Pulmonary artery endothelial cell (primary cell): ENCODE data around the gene TRIM61. TPM values are rescaled to one million over a fixed set of nuclear protein-coding genes. Genes with fewer than 3 reads are reported as not detected.
"Not testable (repeated sequence)": the region's sequence is repeated elsewhere in the genome, so short reads cannot be mapped to it uniquely, and the experiment has no call there.

Source experiments
- DNase-seq: peaks from one replicate; pipeline ENCODE4 v3.0.0-alpha.2; 2011; ENCODE audit warnings: low read depth, low spot score
- total RNA-seq: library from RNA; depleted of rRNA; stranded (reverse); fragments of >200 nt; gene quantifications from 2 replicates; pipeline ENCODE4 v1.2.3, GENCODE V29; 2014

TRIM61 gene
- total RNA-seq, result not detected in 2 replicates

GRCh38 chr4:164977243-164978164, at the start of gene TRIM61:
Gene TRIM61 (minus strand): TSS chr4:164977657. CDS start chr4:164970002, 7,655 bp downstream.
- DNase-seq, result no peak

DNA sequence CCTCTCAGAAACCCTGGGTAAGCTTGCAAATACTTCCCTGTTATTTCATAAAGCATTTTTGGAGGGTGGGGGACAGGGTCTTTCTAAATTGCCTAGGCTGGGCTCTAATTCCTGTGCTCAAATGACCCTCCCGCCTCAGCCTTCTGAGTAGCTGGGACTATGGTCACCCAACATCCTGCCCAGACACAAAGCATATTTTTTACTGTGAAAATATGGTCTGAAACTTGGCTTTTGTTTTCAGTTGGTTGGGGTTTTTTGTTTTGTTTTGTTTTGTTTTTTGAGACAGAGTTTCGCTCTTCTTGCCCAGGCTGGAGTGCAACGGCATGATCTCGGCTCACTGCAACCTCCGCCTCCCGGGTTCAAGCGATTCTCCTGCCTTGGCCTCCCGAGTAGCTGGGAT, 48.3 kb upstream of the TRIM61 start:
- DNase-seq, result not testable (repeated sequence)

- DNase-seq, result not testable (repeated sequence)
Measured at GRCh38 chr4:165019995-165020394, 42.5 kb upstream of the TRIM61 start.

DNA sequence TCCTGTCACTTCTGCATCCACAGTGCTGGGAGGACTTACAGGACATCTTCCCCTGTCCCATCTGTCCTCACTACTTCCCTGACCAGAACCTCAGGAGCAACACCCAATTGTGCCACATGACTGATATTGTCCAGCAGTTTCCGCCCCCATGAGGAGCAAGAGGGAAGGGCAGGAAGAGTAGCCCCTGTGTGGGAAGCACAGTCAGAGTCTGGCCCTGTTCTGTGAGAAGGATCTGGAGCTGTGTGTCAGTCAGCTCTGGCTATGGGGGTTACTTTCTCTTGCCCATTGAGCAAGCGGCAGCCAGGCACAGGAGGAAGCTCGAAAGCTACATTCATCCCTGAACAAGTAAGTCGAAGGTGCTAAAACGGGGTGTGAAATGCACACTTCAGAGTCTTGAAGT, 39.5 kb upstream of the TRIM61 start:
- DNase-seq, result no peak

- DNase-seq, result no peak
Measured at GRCh38 chr4:165013691-165014090, 36.2 kb upstream of the TRIM61 start.

GRCh38 chr4:165011403-165011802, 33.9 kb upstream of the TRIM61 start:
- no peak for DNase-seq

GRCh38 chr4:165010991-165011390, 33.5 kb upstream of the TRIM61 start:
- no peak for DNase-seq

DNA sequence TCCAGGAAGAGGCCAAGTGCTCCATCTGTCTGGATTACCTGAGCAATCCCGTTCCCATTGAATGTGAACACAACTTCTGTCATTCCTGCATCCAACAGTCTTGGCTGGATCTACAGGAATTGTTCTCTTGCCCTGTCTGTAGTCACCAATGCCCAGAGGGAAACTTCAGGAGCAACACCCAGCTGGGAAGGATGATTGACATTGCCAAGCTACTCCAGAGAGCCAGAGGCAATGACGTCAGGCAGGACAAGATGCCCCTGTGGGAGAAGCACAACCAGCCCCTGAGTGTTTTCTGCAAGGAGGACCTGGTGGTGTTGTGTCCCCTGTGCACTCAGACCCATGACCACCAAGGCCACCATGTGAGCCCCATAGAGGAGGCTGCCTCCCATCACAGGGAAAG, 33.0 kb upstream of the TRIM61 start:
- DNase-seq, result no peak

GRCh38 chr4:165009493-165010227, 32.2 kb upstream of the TRIM61 start:
- DNase-seq, result no peak

- no peak for DNase-seq
Measured at GRCh38 chr4:165006886-165007285, 29.4 kb upstream of the TRIM61 start.

- DNase-seq, result no peak
Measured at GRCh38 chr4:165006456-165006855, 29.0 kb upstream of the TRIM61 start.

DNA sequence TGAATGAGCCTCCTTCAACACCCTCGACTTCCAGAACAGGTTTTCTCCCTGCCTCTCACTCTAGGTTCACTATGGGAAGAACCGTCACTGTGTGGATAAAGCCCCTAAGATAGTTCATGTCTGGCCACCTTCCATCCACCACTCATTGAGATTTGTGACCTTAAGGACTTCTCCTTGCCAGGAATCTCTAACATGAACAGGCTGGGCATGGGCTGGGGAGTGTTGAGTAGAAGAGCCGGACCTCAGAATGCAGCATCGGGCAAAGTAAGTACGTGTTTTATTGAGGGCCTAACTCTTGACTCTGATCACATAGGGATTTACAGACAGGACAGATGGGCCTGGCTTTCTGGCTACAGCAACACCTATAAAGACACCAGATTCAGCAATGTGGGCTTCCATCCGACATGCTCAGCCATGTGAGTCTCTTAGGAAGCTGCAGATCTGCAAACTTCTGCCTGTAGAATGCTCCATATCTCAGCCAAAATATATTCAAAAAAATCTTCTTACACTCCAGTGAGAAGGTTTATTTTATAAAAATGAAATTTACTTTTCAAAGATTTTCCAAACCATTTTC, 28.0 kb upstream of the TRIM61 start:
- no peak for DNase-seq

DNA sequence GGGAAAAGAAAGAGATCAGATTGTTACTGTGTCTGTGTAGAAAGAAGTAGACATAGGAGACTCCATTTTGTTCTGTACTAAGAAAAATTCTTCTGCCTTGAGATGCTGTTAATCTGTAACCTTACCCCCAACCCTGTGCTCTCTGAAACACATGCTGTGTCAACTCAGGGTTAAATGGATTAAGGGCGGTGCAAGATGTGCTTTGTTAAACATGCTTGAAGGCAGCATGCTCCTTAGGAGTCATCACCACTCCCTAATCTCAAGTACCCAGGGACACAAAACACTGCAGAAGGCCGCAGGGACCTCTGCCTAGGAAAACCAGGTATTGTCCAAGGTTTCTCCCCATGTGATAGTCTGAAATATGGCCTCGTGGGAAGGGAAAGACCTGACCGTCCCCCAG, 24.5 kb upstream of the TRIM61 start:
- not testable (repeated sequence) for DNase-seq

GRCh38 chr4:164998526-164999080, 21.1 kb upstream of the TRIM61 start:
- not testable (repeated sequence) for DNase-seq

DNA sequence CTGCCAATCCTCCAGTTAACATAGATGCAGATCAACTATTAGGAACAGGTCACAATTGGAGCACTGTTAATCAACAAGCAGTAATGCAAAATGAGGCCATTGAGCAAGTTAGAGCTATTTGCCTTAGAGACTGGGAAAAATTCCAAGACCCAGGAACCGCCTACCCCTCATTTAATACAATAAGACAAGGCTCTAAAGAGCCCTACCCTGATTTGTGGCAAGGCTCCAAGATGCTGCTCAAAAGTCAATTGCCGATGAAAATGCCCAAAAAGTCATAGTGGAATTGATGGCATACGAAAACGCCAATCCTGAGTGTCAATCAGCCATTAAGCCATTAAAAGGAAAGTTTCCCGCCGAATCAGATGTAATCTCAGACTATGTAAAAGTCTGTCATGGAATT, 20.5 kb upstream of the TRIM61 start:
- no peak for DNase-seq

GRCh38 chr4:164997324-164997723, 19.9 kb upstream of the TRIM61 start:
- DNase-seq, result no peak

DNA sequence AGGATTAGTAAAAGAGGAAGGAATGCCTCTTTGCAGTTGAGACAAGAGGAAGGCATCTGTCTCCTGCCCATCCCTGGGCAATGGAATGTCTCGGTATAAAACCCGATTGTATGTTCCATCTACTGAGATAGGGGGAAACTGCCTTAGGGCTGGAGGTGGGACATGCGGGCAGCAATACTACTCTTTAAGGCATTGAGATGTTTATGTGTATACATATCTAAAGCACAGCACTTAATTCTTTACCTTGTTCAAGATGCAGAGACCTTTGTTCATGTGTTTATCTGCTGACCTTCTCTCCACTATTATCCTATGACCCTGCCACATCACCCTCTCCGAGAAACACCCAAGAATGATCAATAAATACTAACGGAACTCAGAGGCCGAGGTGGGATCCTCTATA, 18.7 kb upstream of the TRIM61 start:
- DNase-seq, result not testable (repeated sequence)

- not testable (repeated sequence) for DNase-seq
Measured at GRCh38 chr4:164990786-164991185, 13.3 kb upstream of the TRIM61 start.

GRCh38 chr4:164989471-164989870, 12.0 kb upstream of the TRIM61 start:
- no peak for DNase-seq

DNA sequence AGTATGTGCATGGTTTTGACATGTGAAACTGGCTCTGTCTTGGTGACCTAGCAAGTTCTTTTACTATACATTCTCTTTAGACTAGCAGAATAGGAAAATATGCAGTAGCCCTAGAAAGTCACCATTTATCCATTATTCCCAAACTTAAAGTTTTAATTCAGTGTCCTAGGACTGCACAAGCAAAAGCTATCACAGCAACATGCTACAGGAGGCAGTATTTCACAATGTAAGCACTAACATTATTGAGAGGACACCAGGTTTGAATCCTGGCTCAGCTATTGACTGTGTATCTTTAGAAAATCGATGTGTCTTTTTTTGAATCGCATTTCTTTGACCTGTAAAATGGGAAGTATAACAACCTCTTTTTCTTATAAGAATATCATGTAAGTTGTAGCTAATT, 5.5 kb downstream of the TRIM61 start:
- DNase-seq, result not testable (repeated sequence)

GRCh38 chr4:164959896-164960295, 17.6 kb downstream of the TRIM61 start:
- no peak for DNase-seq

DNA sequence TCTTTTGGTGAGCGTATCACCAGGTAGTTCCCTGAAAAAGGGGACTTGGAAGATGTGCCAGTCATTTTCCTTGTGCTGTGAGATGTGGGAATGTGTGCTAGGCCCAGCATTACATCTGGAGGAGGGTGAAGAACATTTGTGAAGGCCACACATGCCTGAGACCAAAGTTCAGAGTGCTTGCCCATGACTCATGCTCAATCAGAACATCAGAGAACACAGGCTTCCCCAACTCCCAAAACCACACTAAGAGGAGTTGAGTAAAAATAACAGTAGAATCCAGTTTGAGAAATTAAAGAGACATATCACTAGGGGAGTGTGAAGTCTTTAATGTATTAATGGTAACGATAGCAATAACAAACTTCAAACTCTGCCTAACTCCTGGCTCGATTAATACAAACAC, 18.0 kb downstream of the TRIM61 start:
- DNase-seq, result not testable (repeated sequence)
